ENCODE data around the gene NOL4L. TPM values are rescaled to one million over a fixed set of nuclear protein-coding genes. Genes with fewer than 3 reads are reported as not detected.
A peak's percentile ranks its signal among the peaks of the same experiment; 100 is the strongest.

Gene NOL4L
- total RNA-seq, 1 experiment from 2014 or later, result 31.7 TPM

DNA sequence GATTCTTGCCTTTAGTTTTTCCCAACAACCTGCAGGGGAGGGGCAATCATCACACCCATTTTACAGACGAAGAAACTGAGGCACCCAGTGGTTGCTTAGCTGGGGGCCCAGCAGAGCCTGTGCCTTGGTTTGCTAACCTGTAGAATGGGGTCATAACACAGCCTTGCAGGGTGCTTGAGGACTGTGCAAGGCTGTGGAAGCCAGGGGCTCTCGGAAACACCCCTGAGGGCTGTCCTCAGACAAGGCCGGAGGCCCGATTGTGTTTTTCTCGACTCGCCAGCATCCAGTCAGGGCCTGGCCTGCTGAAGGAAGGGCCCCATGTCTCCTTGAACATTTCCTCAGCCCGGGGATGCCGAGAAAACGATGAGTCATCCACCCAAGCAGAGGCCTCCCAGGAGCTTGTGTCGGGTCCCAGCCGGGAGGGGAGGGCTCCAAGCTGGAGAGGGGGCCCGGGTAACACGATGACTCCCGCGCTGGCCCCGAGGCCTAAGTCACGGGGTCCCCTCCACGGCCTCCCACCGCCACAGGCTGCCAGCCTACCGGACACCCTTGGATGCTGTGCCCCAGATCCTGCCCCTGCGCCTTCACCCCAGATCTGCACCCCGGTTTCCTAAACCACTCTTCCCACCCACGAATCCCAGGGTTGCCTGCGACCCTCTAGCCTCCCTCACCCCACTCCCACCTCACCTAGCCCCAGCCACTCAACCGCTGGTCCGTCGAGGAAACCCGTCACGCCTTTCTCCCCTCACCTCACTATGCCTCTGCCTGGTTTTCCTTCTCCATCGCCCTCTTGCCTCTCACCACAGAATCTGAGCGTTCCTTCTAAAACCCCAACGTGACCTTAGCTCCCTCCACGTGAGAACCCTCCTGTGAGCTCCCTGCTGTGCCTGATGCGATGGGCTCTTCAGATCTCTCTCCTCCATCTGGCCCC, 10.6 kb downstream of the NOL4L start:
- no peak overlapping the region for H2BK120ac ChIP-seq (ENCODE audit: low read depth, low read length, poor library complexity, severe bottlenecking)
- H2BK12ac ChIP-seq (ENCODE audit: insufficient read length, low read depth, low read length), result no peak overlapping the region
- H2BK5ac ChIP-seq (ENCODE audit: insufficient read length, low read length), result no peak overlapping the region
- no peak overlapping the region for H2AFZ ChIP-seq (ENCODE audit: low read length)
- Mint-ChIP-seq H3K9me3 (no peaks in the 10 kb centered on the region), H3K4me1 (peaks cover 16 to 21% of the 10 kb centered on the region in 2 experiments), H3K4me3 (no peak overlapping the region), H3K36me3 (ENCODE audit: insufficient read depth in 1 of 3, low read depth in 3 of 3) (no peaks in the 10 kb centered on the region), H3K27me3 (ENCODE audit: low read depth) (peaks cover 26% of the 10 kb centered on the region), H3K27ac (no peak overlapping the region)
- peak overlapping the region; percentile 72 for H3K18ac ChIP-seq (ENCODE audit: insufficient read length, low read depth, low read length)
- H3K9ac ChIP-seq (ENCODE audit: extremely low read depth, insufficient read length, low read length), result no peak overlapping the region
- DNase-seq, result peak; percentile 64
- H2AK5ac ChIP-seq (ENCODE audit: insufficient read length, low read length), result no peak overlapping the region
- H3K23ac ChIP-seq (ENCODE audit: insufficient read length, low read depth, low read length), result no peak overlapping the region
- no peaks in the 10 kb centered on the region for H4K20me1 ChIP-seq (ENCODE audit: control insufficient read depth, insufficient read depth, insufficient read length)
- no peak overlapping the region for H3K27ac ChIP-seq (ENCODE audit: insufficient read length, low read depth, low read length)
- no peak overlapping the region for H3K4ac ChIP-seq (ENCODE audit: low read depth, low read length)
- no peak overlapping the region for H3K56ac ChIP-seq (ENCODE audit: insufficient read length, low read depth, low read length)
- H3K4me2 ChIP-seq (ENCODE audit: insufficient read depth, insufficient read length, low read length), result no peak overlapping the region
- no peaks in the 10 kb centered on the region for H3K23me2 ChIP-seq (ENCODE audit: insufficient read length, low read depth, low read length, poor library complexity, severe bottlenecking)
- no peak overlapping the region for H4K8ac ChIP-seq (replicated peaks; ENCODE audit: insufficient read length, low read depth, low read length)
- H3K79me1 ChIP-seq (ENCODE audit: insufficient read depth, low read depth, low read length, poor library complexity, severe bottlenecking), result no peaks in the 10 kb centered on the region
- no CpG with 5 or more reads among the region's 34 CpGs for WGBS (ENCODE audit: extremely low coverage, insufficient read length, low lambda C conversion rate)
- no peaks in the 10 kb centered on the region for H3K79me2 ChIP-seq (ENCODE audit: insufficient read depth, low read length)
- no peak overlapping the region for H3T11ph ChIP-seq (ENCODE audit: low read length)
- TF ChIP-seq, protein P1, sequence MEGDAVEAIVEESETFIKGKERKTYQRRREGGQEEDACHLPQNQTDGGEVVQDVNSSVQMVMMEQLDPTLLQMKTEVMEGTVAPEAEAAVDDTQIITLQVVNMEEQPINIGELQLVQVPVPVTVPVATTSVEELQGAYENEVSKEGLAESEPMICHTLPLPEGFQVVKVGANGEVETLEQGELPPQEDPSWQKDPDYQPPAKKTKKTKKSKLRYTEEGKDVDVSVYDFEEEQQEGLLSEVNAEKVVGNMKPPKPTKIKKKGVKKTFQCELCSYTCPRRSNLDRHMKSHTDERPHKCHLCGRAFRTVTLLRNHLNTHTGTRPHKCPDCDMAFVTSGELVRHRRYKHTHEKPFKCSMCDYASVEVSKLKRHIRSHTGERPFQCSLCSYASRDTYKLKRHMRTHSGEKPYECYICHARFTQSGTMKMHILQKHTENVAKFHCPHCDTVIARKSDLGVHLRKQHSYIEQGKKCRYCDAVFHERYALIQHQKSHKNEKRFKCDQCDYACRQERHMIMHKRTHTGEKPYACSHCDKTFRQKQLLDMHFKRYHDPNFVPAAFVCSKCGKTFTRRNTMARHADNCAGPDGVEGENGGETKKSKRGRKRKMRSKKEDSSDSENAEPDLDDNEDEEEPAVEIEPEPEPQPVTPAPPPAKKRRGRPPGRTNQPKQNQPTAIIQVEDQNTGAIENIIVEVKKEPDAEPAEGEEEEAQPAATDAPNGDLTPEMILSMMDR (conservative IDR thresholded peaks at IDR 0.05), result no peak
- no peak overlapping the region for H4K5ac ChIP-seq (ENCODE audit: insufficient read length, low read depth, low read length)
- no peaks in the 10 kb centered on the region for H3K9me3 ChIP-seq (ENCODE audit: control insufficient read depth, low read depth, low read length)
- no peak overlapping the region for H4K91ac ChIP-seq (ENCODE audit: insufficient read length, low read depth, low read length)
- H2BK20ac ChIP-seq (ENCODE audit: low read depth, low read length, poor library complexity, severe bottlenecking), result no peak overlapping the region
- no peak overlapping the region for H2BK15ac ChIP-seq (ENCODE audit: low read depth, low read length)
- no peaks in the 10 kb centered on the region for H3K4me1 ChIP-seq (ENCODE audit: insufficient read depth, low read length)
- peak overlapping the region; percentile 94 for H3K14ac ChIP-seq (ENCODE audit: insufficient read depth, low read length)
- no peaks in the 10 kb centered on the region for H3K27me3 ChIP-seq (ENCODE audit: insufficient read depth, low read length)
